ENCODE measurements around the gene UBE2G1.

The UBE2G1 gene

GRCh38 chr17:4378626-4379025, 12.2 kb upstream of the UBE2G1 start:
- TF ChIP-seq CEBPB (IDR thresholded peaks at IDR 0.05) = no peak
- no peak for TF ChIP-seq EGR1 (IDR thresholded peaks at IDR 0.05)
- TF ChIP-seq NFIC (IDR thresholded peaks at IDR 0.05) = no peak
- TF ChIP-seq MAX (IDR thresholded peaks at IDR 0.05) = no peak
- TF ChIP-seq TCF12 (IDR thresholded peaks at IDR 0.05; ENCODE audit: low read depth) = no peak
- TF ChIP-seq RAD21 (IDR thresholded peaks at IDR 0.05; ENCODE audit: low read depth) = no peak
- TF ChIP-seq REST (IDR thresholded peaks at IDR 0.05; ENCODE audit: low read depth) = no peak
- no peak for TF ChIP-seq USF1 (IDR thresholded peaks at IDR 0.05)
- TF ChIP-seq CREB1 (IDR thresholded peaks at IDR 0.05; ENCODE audit: low read depth) = no peak
- no peak for TF ChIP-seq TAF1 (IDR thresholded peaks at IDR 0.05; ENCODE audit: low read depth)

- TF ChIP-seq TEAD4 (IDR thresholded peaks at IDR 0.05) (no peak), MAX (IDR thresholded peaks at IDR 0.05) (no peak), ZBTB7A (IDR thresholded peaks at IDR 0.05; ENCODE audit: low read depth) (no peak), YY1 (IDR thresholded peaks at IDR 0.05; ENCODE audit: low read depth) (no peak), TCF12 (IDR thresholded peaks at IDR 0.05; ENCODE audit: low read depth) (no peak), FOXM1 (IDR thresholded peaks at IDR 0.05; ENCODE audit: borderline replicate concordance, low read depth) (no peak), NFIC (IDR thresholded peaks at IDR 0.05) (no peak), REST (IDR thresholded peaks at IDR 0.05; ENCODE audit: low read depth) (no peak), USF1 (IDR thresholded peaks at IDR 0.05) (no peak)
These were observed 8.7 kb upstream of the UBE2G1 start for GRCh38 chr17:4375039-4375748.

- no peak for TF ChIP-seq REST (IDR thresholded peaks at IDR 0.05; ENCODE audit: low read depth)
These were observed 3.2 kb upstream of the UBE2G1 start for GRCh38 chr17:4369557-4370230.

GRCh38 chr17:4368341-4368740, 1.9 kb upstream of the UBE2G1 start:
- TF ChIP-seq REST (IDR thresholded peaks at IDR 0.05; ENCODE audit: low read depth) = no peak
